NCI-H146 treated with DMSO at 0.1 percent for 48 hours (cell line): ENCODE data around the gene WDR12.
"Not testable (repeated sequence)": the region's sequence is repeated elsewhere in the genome, so short reads cannot be mapped to it uniquely, and the experiment has no call there.

Experiments
- DNase-seq: peaks from one replicate; lab custom pipeline; 2025; ENCODE audit not compliant: unreplicated experiment; lab: John Stamatoyannopoulos, UW

WDR12 gene

GRCh38 chr2:202911512-202912341 lies at the start of gene WDR12, which contains the start of gene CARF:
WDR12 (minus strand) TSS chr2:202911673; CDS start chr2:202911476, 197 bp downstream.
CARF (plus strand) TSS chr2:202912275; CDS start chr2:202941903, 29,628 bp downstream.
- DNase-seq, result peak; percentile 85

- DNase-seq, result no peak
These were observed 49.1 kb upstream of the WDR12 start for GRCh38 chr2:202960524-202960923.

GRCh38 chr2:202950592-202950991 lies 39.1 kb upstream of the WDR12 start:
- no peak for DNase-seq

GRCh38 chr2:202949333-202949732 lies 37.9 kb upstream of the WDR12 start:
- DNase-seq, result not testable (repeated sequence)

- DNase-seq, result no peak
These were observed 34.0 kb upstream of the WDR12 start for GRCh38 chr2:202945497-202945896.

GRCh38 chr2:202944816-202945215 lies 33.3 kb upstream of the WDR12 start:
- DNase-seq, result no peak

GRCh38 chr2:202944408-202944807 lies 32.9 kb upstream of the WDR12 start:
- DNase-seq, result no peak

GRCh38 chr2:202941771-202942170 lies 30.3 kb upstream of the WDR12 start:
- no peak for DNase-seq

- no peak for DNase-seq
These were observed 27.5 kb upstream of the WDR12 start for GRCh38 chr2:202938960-202939359.

- DNase-seq, result no peak
These were observed 23.0 kb upstream of the WDR12 start for GRCh38 chr2:202934456-202934855.

- DNase-seq, result no peak
These were observed 22.5 kb upstream of the WDR12 start for GRCh38 chr2:202933958-202934357.

GRCh38 chr2:202933139-202933510 lies 21.7 kb upstream of the WDR12 start:
- no peak for DNase-seq

- DNase-seq, result no peak
These were observed 21.1 kb upstream of the WDR12 start for GRCh38 chr2:202932425-202933138.

- DNase-seq, result no peak
These were observed 7.4 kb upstream of the WDR12 start for GRCh38 chr2:202918860-202919259.

- not testable (repeated sequence) for DNase-seq
These were observed 1.1 kb upstream of the WDR12 start for GRCh38 chr2:202912342-202913201.

GRCh38 chr2:202911203-202911511 lies 316 bp downstream of the WDR12 start:
- no peak for DNase-seq

GRCh38 chr2:202910698-202911097 lies 775 bp downstream of the WDR12 start:
- no peak for DNase-seq

GRCh38 chr2:202910250-202910649 lies 1.2 kb downstream of the WDR12 start:
- DNase-seq, result not testable (repeated sequence)

GRCh38 chr2:202909394-202910192 lies 1.9 kb downstream of the WDR12 start:
- DNase-seq, result no peak

- DNase-seq, result no peak
These were observed 3.3 kb downstream of the WDR12 start for GRCh38 chr2:202908186-202908585.

GRCh38 chr2:202905507-202905906 lies 6.0 kb downstream of the WDR12 start:
- not testable (repeated sequence) for DNase-seq
